Activated CD4-positive, alpha-beta T cell treated with anti-CD3 and anti-CD28 coated beads, Interleukin-10, Interleukin-2, amounts not matched to agents 100 ng/mL and 50 ng/mL, durations not matched to agents 16 hours and 8 hours (primary cell): Measurements from ENCODE around the gene CDK17.

Experiments
- DNase-seq: peaks from one replicate; pipeline ENCODE4 v3.0.0-alpha.2; 2020

The CDK17 gene

GRCh38 chr12:96313606-96314005, 86.6 kb downstream of the CDK17 start:
- DNase-seq: no peak

GRCh38 chr12:96311191-96311590, 89.0 kb downstream of the CDK17 start:
- no peak for DNase-seq

GRCh38 chr12:96310067-96310466, 90.2 kb downstream of the CDK17 start:
- DNase-seq: no peak

- DNase-seq: no peak
Measured at GRCh38 chr12:96308881-96309280, 91.4 kb downstream of the CDK17 start.

GRCh38 chr12:96305665-96306064, 94.6 kb downstream of the CDK17 start:
- no peak for DNase-seq

- DNase-seq: no peak
Measured at GRCh38 chr12:96303653-96304052, 96.6 kb downstream of the CDK17 start.

- no peak for DNase-seq
Measured at GRCh38 chr12:96302687-96303310, 97.4 kb downstream of the CDK17 start.

- no peak for DNase-seq
Measured at GRCh38 chr12:96301732-96302131, 98.5 kb downstream of the CDK17 start.

- DNase-seq: no peak
Measured at GRCh38 chr12:96300064-96300463, 100.2 kb downstream of the CDK17 start.

- no peak for DNase-seq
Measured at GRCh38 chr12:96297504-96297903, 102.7 kb downstream of the CDK17 start.

GRCh38 chr12:96295532-96296160, 104.6 kb downstream of the CDK17 start:
- DNase-seq: no peak

GRCh38 chr12:96294831-96295230, 105.4 kb downstream of the CDK17 start:
- DNase-seq: no peak

- DNase-seq: no peak
Measured at GRCh38 chr12:96293093-96293492, 107.1 kb downstream of the CDK17 start.

- DNase-seq: no peak
Measured at GRCh38 chr12:96289067-96289466, 111.2 kb downstream of the CDK17 start.

- DNase-seq: no peak
Measured at GRCh38 chr12:96285158-96285557, 115.1 kb downstream of the CDK17 start.

- DNase-seq: no peak
Measured at GRCh38 chr12:96274331-96274730, 125.9 kb downstream of the CDK17 start.

GRCh38 chr12:96271469-96272199, 128.6 kb downstream of the CDK17 start:
- DNase-seq: peak; percentile 13

GRCh38 chr12:96266238-96266637, 134.0 kb downstream of the CDK17 start:
- no peak for DNase-seq

GRCh38 chr12:96265836-96266235, 134.4 kb downstream of the CDK17 start:
- DNase-seq: no peak

GRCh38 chr12:96265400-96265799, 134.8 kb downstream of the CDK17 start:
- no peak for DNase-seq

- no peak for DNase-seq
Measured at GRCh38 chr12:96263449-96263902, 136.8 kb downstream of the CDK17 start.

- no peak for DNase-seq
Measured at GRCh38 chr12:96261557-96261956, 138.7 kb downstream of the CDK17 start.

GRCh38 chr12:96260644-96261043, 139.6 kb downstream of the CDK17 start:
- DNase-seq: no peak

GRCh38 chr12:96260231-96260630, 140.0 kb downstream of the CDK17 start:
- DNase-seq: no peak
